NK-92 (cell line): ENCODE measurements around the gene PPFIA1.

Experiments used
- DNase-seq: peaks from one replicate; lab custom pipeline; 2025; ENCODE audit not compliant: unreplicated experiment; lab: John Stamatoyannopoulos, UW

Gene PPFIA1

DNA sequence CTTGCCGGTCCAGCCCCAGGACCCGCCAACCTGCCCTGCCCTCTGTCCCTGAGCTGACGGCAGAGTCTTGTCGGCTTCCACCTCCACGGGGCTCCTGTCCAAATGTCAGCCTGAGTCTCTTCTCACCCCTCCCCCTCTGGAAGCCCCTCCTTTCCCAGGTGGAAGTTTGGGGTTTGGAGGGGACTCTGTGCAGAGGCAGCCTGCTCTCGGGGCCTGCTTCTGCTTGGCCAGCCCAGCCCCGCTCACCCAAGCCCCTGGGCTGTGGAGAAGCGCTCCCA lies 158.9 kb downstream of the PPFIA1 start:
- no peak for DNase-seq

DNA sequence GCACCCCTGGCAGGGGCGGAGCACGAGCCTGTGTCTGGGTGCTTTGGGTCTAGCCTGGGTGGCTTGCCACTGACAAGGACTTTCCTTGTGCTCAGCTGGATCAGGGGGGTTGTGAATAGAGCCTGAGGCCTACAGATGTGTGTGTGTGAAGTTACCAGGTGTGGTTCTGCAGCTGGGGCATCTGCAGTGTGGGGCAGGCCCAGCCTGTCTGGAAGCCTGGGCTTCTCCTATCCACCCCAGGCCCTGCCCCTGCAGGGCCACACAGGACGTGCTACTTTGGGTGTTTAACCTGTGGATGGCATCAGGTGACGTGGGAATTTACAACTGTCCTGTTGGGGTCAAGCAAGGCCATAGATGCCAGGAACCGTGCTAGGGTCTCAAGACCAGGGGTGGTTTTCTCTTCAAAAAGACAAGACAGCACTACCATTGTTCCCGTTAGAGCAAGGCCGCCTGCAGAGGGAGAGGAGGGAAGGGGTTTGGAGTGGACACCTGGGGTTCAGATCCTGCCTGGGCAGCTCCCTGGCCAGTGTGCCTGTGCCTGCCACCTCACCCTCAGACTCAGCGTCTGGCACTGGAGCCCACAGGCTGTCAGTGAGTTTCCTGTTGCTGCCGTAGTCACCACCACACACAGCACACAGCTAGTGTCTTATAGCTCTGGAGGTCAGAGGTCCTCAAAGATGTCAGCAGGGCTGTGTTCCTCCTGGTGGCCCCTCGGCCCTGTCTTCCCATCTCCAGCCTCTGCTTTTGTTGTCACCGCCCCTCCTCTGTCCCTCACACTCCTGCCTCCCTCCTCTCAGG lies 159.4 kb downstream of the PPFIA1 start:
- no peak for DNase-seq

DNA sequence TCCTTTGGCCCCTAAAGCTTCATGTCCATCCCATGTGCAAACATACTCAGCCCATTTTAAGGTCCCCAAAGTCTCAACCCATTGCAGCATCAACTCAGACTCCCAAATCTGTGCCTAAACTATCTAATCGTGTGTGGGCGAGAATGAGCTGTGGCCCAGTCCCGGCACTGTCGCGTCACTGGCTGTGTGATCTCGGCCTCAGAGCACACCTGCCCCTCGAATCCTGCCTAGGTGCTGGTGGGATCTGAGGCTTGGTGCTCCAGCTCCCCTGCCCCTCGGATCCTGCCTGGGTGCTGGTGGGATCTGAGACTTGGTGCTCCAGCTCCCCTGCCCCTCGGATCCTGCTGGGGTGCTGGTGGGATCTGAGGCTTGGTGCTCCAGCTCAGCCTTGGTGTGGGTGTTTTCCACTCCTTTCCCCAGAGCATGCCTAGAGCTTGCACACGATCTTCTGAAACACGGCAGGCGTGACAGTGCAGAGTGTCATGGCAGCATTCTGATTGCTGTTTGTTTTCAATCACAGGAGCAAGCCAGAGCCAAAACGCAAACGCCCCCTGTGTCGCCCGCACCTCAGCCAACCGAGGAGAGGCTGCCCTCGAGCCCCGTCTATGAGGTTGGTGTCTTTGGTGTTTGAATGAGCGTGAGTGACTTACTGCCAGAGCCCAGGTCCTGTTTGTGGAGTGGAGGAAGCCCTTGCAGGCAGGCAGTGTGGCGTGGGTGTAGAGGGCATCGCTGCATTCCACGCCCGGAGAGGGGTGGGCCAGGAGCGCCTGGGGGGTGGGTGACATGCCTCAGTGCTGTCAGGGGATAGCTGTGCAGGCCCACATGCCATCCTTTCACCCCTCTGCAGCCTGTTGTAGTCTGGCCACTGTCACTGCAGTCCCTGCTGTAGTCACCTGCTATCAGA lies 160.4 kb downstream of the PPFIA1 start:
- no peak for DNase-seq

DNA sequence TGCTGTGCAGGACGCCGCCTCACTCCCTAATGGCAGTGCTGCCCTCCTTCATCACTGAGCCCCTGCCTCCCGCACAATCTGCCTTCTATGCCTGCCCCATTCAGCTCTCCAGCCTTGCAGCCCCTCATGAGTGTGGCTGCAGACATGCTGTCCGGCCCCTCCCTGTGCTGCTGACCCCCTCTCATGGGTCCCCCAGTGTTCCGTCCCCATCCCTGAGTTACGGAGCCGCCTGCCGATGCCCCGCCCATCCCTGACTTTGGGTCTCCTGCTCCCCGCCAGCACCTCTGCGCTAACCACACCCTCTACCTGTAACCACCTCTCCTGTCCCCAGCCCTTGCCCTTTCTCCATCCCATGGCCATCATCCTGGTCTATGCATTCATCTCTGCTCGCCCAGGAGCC lies 161.1 kb downstream of the PPFIA1 start:
- DNase-seq = no peak

DNA sequence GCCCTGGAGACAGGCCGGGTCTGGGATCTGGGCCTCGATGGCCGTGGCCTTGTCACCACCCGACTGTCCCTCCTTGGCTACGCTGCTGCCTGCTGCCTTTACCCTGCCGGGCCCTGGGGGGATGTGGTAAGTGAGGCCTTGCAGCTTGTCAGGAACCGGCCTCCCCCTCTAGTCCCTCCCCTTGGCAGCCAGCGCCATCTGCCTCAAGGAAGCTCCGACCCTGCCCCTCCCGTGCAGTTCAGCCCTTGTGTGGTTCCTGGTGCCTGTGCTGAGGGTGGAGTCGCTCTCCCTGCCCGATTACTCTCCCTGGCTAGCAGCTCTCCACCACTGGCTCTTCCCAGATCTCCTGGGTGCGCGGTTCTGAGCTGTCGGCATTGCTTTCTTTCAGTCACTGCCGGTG lies 161.6 kb downstream of the PPFIA1 start:
- no peak for DNase-seq

DNA sequence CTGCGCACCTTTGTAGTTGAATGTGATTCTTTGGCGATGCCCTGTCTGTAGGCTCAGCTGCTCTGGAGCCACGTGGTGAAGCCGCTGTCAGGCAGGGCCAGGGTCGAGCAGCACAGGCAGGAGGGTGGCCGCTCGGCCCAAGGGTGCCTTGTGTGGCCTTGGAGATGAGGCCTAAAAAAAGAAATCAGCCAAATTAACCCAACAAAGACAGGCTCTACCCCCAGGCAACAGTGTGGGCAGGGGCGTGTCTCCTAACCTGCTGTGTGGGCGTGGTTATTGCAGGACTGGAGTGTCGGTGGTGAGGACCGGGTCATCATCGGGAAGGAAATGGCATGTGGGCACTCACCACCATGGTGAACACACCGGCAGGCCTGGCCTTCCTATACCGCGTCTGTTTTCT lies 162.1 kb downstream of the PPFIA1 start:
- no peak for DNase-seq

DNA sequence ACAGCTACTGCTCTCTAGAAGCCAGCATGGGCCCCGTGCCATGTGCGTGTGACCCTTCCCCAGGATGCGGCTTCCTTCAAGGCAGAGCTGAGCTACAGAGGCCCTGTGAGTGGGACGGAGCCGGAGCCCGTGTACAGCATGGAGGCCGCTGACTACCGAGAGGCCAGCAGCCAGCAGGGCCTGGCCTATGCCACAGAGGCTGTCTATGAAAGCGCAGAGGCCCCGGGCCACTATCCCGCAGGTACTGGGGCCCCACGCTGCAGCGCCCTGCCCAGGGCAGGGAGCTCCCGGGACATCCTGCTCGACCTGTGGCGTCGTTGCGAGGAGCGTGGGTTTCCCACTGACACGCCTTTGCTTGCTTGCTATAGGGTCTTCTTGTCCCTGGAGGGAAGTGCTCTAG lies 162.5 kb downstream of the PPFIA1 start:
- DNase-seq = no peak

DNA sequence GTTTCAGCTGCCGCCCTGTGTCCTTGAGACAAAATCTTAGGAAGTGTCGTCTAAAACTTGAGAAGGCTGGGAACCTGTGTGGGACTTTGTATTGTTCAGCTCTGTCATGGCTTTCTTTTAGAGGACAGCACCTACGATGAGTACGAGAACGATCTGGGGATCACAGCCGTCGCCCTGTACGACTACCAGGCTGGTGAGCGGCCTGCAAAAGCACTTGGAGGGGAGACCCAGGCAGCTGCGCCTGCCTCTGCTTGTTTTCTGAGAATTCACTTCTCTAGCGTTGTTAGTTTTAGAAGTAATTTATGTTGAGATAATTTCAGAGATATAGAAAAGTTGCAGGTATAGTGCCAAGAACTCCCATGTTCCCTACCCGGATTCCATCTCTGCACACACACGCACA lies 163.0 kb downstream of the PPFIA1 start:
- DNase-seq = no peak
